Progenitor cell of endocrine pancreas (in vitro differentiated cells): Measurements from ENCODE around the gene CTNNBL1. TPM values are rescaled to one million over a fixed set of nuclear protein-coding genes. Genes with fewer than 3 reads are reported as not detected.
"Not testable (repeated sequence)": the region's sequence is repeated elsewhere in the genome, so short reads cannot be mapped to it uniquely, and the experiment has no call there.

ENCODE experiments used
- DNase-seq: peaks from one replicate; pipeline ENCODE4 v3.0.0; 2021; ENCODE audit warnings: low spot score; ENCODE audit not compliant: unreplicated experiment
- H3K27ac Mint-ChIP-seq: 2 replicates; pipeline ENCODE4 v1.8.0; 2021; ENCODE audit warnings: mild to moderate bottlenecking, moderate library complexity, mixed read lengths
- H3K27me3 Mint-ChIP-seq: 2 replicates; pipeline ENCODE4 v1.8.0; 2021; ENCODE audit warnings: mixed read lengths
- H3K36me3 Mint-ChIP-seq: 2 replicates; pipeline ENCODE4 v1.8.0; 2022; ENCODE audit warnings: mixed read lengths; ENCODE audit not compliant: insufficient read depth
- H3K4me1 Mint-ChIP-seq: 2 replicates; pipeline ENCODE4 v1.8.0; 2021; ENCODE audit warnings: low read depth, mixed read lengths
- H3K4me3 Mint-ChIP-seq: 2 replicates; pipeline ENCODE4 v1.8.0; 2021; ENCODE audit warnings: low read depth, mild to moderate bottlenecking, moderate library complexity, mixed read lengths
- H3K9me3 Mint-ChIP-seq: 2 replicates; pipeline ENCODE4 v1.8.0; 2021; ENCODE audit warnings: low read depth, mixed read lengths
- CTCF ChIP-seq: fragments of 200-600 bp; sonication (generic); IDR thresholded peaks from one replicate; pipeline ENCODE4 v1.5.0; 2021; ENCODE audit warnings: antibody characterized with exemption, mild to moderate bottlenecking; ENCODE audit not compliant: unreplicated experiment
- total RNA-seq: library from RNA; stranded (reverse); gene quantifications from 2 replicates; pipeline ENCODE4 v1.2.1, GENCODE V29; 2021

CTNNBL1 gene
- total RNA-seq, 1 donor from 2014 or later, result 60.4 TPM

GRCh38 chr20:37670351-37670791 is 23.5 kb upstream of the CTNNBL1 start:
- TF ChIP-seq CTCF, result no peak
- Mint-ChIP-seq H3K4me1 (peaks cover 11% of the 10 kb centered on the region), H3K4me3 (no peak overlapping the region), H3K36me3 (no peaks in the 10 kb centered on the region), H3K9me3 (no peaks in the 10 kb centered on the region), H3K27ac (no peak overlapping the region), H3K27me3 (peaks cover 3% of the 10 kb centered on the region)
- DNase-seq, result no peak

- H3K4me3 Mint-ChIP-seq, result no peak overlapping the region
- peaks cover 17% of the 10 kb centered on the region for H3K27me3 Mint-ChIP-seq
Observed at GRCh38 chr20:37672143-37672542, 21.7 kb upstream of the CTNNBL1 start.

GRCh38 chr20:37673444-37673843 is 20.4 kb upstream of the CTNNBL1 start:
- Mint-ChIP-seq H3K4me3 (no peak overlapping the region), H3K36me3 (no peaks in the 10 kb centered on the region), H3K27me3 (peaks cover 23% of the 10 kb centered on the region), H3K9me3 (no peaks in the 10 kb centered on the region), H3K27ac (no peak overlapping the region), H3K4me1 (peaks cover 16% of the 10 kb centered on the region)
- TF ChIP-seq CTCF, result no peak
- DNase-seq, result no peak

More at GRCh38 chr20:37672143-37672542, 21.7 kb upstream of the CTNNBL1 start:
- H3K27ac Mint-ChIP-seq, result no peak overlapping the region
- no peaks in the 10 kb centered on the region for H3K9me3 Mint-ChIP-seq
- peaks cover 11% of the 10 kb centered on the region for H3K4me1 Mint-ChIP-seq
- H3K36me3 Mint-ChIP-seq, result no peaks in the 10 kb centered on the region
- DNase-seq, result no peak
- no peak for TF ChIP-seq CTCF

GRCh38 chr20:37676440-37676839 is 17.4 kb upstream of the CTNNBL1 start:
- no peak for DNase-seq
- TF ChIP-seq CTCF, result no peak
- H3K4me1 Mint-ChIP-seq, result peaks cover 17% of the 10 kb centered on the region
- no peak overlapping the region for H3K27ac Mint-ChIP-seq
- no peak overlapping the region for H3K4me3 Mint-ChIP-seq
- no peaks in the 10 kb centered on the region for H3K36me3 Mint-ChIP-seq
- H3K27me3 Mint-ChIP-seq, result peaks cover 20% of the 10 kb centered on the region
- H3K9me3 Mint-ChIP-seq, result no peaks in the 10 kb centered on the region

- peaks cover 14% of the 10 kb centered on the region for H3K4me1 Mint-ChIP-seq
- no peaks in the 10 kb centered on the region for H3K9me3 Mint-ChIP-seq
- no peaks in the 10 kb centered on the region for H3K36me3 Mint-ChIP-seq
- H3K4me3 Mint-ChIP-seq, result no peak overlapping the region
- H3K27ac Mint-ChIP-seq, result no peak overlapping the region
- TF ChIP-seq CTCF, result no peak
- no peak for DNase-seq
- H3K27me3 Mint-ChIP-seq, result peaks cover 20% of the 10 kb centered on the region
Observed at GRCh38 chr20:37677969-37678861, 15.6 kb upstream of the CTNNBL1 start.

GRCh38 chr20:37679751-37680150 is 14.1 kb upstream of the CTNNBL1 start:
- H3K9me3 Mint-ChIP-seq, H3K4me3 Mint-ChIP-seq, H3K4me1 Mint-ChIP-seq, DNase-seq, H3K36me3 Mint-ChIP-seq, H3K27ac Mint-ChIP-seq: not testable (repeated sequence)
- peaks cover 20% of the 10 kb centered on the region for H3K27me3 Mint-ChIP-seq
